GM19468 (cell line): ENCODE measurements around the gene PHLDB3.

Experiments
- ATAC-seq: cut with Tn5 transposase; IDR thresholded peaks from one replicate; pipeline ENCODE4 v1.9.1; 2021; ENCODE audit warnings: mild to moderate bottlenecking, moderate library complexity, moderate number of reproducible peaks; ENCODE audit not compliant: unreplicated experiment; ENCODE audit errors: extremely low read depth

Gene PHLDB3

DNA sequence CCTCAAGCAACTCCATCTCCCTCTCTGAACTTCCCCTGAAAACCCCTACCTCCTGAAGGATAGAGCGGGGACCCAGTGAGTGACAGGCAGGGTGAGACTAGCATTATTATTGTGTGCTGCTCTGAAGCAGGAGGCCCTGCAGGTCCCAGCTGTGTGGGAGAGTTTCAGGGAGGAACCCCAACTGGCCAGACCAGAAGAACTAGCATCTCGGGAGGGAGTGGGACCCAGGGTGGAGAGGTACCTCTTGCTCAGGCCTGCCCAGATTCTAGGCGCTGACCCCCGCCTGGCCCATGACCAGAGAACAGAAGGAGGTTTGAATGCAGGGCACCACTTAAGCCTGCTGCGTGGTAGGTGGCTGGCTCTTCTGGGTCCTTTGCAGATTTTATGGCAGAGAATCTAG lies 33.5 kb downstream of the PHLDB3 start:
- no peak for ATAC-seq

DNA sequence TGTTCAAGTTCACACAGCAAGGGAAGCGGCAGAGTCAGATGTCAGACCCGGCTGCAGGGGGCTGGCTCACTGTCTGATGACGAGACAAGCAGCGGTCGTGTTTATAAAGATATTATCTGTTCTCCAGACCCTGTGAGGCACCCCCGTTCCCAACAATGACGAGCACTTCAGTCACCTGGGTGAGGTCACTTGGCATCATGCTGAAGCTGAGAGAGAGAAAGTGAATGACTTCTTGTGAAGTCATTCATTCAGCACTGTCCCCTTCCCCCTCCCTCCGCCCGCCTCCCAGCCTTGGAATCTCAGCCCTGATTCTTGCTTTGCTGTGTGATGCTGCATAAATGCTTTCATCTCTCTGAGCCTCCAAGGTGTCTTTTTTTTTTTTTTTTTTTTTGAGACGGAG lies 34.3 kb downstream of the PHLDB3 start:
- no peak for ATAC-seq

DNA sequence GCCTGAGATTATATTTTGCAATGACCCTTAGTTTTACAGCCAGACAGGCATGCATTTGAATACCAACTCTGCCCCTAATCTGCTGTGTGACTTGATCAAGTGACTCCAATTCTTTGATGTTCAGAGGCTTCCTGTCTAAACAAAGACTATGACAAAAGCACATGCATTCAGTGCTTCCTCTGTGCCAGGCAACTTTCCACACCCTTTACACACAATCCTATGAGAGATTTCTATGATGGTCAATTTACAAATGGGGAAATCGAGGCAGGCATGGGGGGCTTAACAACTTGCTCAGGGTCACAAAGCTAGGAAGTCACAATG lies 35.4 kb downstream of the PHLDB3 start:
- ATAC-seq, result no peak

DNA sequence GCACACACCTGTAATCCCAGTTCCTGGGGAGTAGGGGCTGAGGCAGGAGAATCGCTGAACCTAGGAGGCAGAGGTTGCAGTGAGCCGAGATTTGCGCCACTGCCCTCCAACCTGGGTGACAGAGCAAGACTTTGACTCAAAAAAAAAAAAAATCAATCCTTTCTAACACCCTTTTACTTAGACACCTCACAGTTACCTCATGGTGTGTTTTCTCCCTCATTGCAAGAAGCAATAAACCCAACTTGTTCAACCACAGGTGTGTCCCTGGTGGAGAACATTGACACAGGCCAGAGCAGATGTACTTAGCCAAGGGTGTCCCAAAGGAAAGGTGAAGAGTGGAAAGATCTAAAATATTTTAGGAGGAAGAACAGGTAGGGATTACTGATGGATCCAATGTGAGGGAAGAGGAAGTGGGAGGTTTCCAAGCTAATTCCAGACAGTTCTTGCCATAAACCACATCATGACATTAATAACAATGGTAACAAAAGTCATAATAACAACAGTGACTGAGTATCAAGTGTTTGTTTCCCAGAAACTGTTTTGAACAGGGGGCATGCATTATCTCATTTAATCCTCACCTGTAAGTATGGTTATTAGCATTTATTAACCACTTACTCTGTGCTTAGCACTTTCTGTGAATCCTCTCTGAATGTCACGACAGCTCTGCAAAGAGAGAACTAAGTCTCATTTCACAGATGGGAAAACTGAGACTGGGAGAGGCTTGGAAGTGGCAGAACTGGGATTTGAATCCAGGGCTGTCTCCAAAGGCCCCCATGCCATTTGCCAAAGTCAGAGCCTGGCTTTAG lies 36.0 kb downstream of the PHLDB3 start:
- ATAC-seq, result no peak

DNA sequence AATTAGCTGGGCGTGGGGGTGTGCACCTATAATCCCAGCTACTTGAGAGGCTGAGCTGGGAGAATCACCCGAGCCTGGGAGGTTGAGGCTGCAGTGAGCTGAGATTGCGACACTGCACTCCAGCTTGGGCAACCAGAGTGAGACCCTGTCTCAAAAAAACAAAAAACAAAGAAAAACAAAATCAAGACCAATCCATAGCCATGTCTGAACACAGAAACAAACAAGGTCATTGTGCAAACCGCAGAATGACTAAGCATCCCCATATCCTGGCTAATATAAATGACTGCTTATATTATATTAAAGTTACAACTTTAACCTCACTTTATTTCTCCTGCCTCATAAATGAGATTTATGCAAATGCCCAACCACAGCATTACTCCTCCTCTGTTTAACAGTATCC lies 36.8 kb downstream of the PHLDB3 start:
- no peak for ATAC-seq

DNA sequence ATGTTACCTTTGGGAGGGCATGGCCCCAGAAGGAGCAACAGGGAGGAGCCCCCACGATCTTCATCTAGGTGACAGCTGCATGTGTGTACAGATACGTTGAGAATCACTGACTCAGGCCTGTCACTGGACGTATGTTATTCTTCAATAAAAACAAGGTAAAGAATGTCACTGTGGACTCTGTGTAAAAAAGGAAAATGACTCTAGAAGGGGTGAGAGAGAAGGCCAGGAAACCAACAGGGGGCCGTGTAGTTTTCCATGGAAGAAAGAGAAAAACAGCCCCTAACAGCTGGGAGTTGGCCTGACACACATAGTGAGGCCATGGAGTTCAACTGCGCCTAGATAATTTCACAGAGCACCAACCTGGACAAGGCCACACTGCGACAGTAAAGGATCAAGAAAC lies 37.3 kb downstream of the PHLDB3 start:
- no peak for ATAC-seq

DNA sequence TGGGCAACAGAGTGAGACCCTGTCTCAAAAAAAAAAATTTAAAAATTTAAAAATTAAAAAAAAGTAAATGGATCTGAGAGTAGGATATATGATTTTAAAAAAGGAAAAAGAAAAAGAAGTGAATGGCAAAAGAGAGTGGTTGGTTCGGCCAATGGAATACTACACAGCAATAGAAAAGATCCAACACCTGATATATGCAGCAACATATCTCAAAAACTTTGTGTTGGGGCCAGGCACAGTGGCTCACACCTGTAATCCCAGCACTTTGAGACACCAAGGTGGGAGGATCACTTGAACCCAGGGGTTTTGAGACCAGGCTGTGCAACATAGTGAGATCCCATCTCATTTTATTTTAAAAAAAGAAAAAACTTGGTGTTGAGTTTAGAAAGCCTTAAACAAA lies 37.8 kb downstream of the PHLDB3 start:
- no peak for ATAC-seq

DNA sequence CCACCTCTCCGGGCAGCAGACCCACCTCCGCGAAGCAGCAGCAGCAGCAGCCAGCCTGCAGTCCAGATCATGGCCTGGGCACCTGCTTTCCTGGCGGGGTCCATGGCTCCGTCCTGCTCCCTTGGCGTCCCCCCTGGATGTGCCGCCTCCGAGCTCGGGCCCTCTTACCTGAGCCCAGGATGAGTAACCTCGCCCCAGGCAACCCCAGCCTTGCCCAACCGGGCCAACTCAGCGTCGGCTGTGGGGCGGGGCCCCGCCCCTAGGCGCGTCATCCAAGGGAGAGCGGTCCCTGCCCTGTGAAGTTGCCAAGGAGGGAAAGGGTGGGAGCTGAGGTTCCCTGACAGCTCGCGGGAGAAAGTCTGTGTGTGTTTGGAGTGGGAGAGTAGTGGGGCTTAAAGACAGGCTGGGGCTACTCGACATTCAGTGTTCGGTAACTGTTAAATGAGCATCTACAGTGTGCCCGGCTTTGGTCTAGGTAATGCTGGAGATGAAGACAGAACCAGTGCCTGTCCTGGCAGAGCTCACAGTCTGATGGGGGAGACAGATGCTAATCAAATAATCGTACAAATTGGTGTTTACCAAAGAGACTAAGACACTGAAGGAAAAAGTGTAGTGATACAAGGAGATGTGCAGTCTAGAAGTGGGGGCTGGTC lies 39.0 kb downstream of the PHLDB3 start, which contains the start of gene LYPD3:
LYPD3 (minus strand) TSS at position 141 of the 653 bp plus-strand sequence; CDS start at position 104, 37 bp downstream.
- ATAC-seq, result no peak

DNA sequence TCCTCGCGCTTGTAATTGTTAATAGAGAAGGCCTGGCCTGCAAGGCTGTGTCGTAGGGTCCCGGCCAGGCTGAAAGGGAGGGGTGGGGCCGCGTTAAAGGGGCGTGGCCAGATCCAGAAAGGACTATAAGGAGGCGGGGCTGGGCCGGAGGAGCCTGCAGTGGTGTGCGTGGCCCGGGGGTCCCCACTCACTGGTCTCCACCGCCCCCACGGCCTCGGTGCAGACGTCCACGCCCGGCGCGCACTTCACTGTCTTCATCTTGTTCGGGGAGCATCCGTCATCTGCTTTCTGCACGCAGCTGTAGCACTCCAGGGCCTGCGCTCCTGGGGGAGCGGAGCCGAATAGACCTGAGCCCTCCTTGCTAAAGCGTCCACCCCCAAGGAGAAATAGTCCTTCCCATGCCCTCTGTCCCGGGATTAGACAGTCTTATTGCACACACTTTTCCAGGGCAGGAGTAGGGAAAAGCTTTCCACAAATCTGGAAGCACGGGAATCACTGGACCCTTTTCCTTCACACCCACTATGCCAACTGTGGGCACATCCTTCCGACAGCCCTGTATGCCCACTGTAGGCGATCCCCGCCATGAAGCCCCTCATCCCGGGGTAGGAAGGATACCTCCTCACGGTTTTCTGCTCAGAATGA lies 40.3 kb downstream of the PHLDB3 start:
- no peak for ATAC-seq

DNA sequence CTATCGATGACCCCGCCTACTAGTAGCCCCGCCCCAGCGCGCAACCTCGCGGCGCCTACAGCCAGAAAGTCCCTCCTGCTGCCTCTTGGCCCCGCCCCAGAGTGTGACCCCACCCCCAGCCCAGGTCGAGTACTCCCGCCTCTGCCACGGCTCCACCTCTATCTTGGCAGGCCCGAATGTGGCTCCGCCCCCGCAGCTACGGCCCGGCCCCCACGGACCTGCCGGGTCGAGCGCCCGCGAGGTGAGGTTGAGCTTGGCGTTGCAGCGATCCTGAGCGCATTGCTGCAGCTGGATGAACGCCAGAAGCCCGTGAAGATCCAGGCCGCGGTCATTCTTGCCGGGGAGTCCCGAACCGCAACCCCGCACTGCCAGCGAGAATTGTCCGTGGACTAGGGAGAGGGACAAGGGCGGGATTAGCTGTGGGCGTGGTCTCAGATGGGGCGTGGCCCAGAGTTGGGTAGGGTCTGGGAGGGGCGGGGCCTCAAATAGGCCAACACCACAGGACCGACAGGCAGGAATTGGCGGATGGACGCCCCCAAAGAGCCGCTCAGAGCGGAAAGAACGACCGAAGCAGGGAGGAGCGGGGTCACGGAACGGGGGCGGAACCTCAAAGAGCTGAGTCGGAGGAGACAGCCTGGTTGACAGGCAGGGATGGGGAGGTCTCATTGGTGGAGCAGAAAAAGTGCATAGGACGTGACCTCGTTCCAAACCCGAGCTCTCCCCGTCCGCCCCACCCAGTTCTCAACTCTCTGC lies 41.0 kb downstream of the PHLDB3 start:
- peak; percentile 68 for ATAC-seq

DNA sequence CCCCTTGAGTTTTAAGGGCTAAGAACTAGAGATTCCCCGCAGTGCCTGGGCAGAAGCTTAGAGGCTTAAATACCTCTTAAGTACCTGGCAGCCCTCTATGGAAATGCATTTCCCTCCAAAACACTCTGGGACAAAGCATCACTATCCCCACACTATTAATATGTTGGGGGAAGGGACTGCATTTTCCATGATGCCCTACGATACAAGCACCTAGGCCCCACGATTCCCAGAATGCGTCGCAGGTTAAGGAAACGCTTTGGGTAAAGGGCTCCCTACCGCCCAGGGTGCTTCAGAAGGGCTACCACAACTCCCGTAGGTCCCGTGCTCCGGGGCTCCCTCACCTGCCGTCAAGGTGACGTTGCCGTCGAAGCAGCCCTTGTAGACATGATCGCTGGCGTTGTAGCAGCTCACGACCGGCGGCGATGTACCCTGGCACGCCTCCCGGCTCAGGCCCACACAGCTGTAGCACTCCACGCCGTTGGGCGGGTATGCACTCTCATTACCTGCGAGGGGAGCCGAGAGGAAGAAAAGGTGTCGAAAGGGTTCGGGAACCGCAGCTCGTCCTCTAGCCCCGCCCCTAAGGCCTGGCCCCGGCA lies 41.7 kb downstream of the PHLDB3 start:
- no peak for ATAC-seq

DNA sequence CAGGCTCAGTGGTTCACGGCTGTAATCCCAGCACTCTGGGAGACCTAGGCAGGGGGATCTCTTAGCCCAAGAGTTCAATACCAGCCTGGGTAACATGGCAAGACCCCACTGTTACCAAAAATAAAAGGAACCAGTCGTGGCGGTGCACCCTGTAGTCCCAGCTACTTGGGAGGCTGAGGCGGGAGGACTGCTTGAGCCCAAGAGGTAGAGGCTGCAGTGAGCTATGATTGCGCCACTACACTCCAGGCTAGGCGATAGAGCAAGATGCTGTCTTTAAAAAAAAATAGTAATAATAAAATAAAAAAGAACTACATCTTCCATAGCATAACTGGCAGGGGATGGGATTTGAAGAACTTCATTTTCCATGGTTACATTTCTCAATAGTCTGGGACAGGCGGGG lies 42.2 kb downstream of the PHLDB3 start:
- ATAC-seq, result no peak

DNA sequence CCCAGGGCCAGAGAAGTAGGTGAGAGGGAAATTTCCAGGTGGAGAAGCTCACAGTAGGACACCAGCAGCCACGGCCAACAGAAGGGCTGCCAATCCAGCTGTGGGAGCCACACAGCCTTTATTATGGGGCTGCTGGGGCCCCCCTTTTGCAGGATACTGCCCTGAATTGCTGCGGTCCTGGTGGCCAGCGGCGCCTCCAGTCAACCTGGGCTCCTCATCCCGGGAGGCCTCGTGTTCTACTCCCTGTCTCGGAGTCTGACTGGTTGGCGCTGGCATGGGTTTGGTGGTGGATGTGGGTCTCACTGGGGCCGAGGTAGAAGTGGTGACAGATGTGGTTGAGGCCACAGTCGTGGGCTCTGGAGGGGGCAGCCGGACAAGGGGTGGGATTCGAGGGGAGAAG lies 43.2 kb downstream of the PHLDB3 start:
- no peak for ATAC-seq

DNA sequence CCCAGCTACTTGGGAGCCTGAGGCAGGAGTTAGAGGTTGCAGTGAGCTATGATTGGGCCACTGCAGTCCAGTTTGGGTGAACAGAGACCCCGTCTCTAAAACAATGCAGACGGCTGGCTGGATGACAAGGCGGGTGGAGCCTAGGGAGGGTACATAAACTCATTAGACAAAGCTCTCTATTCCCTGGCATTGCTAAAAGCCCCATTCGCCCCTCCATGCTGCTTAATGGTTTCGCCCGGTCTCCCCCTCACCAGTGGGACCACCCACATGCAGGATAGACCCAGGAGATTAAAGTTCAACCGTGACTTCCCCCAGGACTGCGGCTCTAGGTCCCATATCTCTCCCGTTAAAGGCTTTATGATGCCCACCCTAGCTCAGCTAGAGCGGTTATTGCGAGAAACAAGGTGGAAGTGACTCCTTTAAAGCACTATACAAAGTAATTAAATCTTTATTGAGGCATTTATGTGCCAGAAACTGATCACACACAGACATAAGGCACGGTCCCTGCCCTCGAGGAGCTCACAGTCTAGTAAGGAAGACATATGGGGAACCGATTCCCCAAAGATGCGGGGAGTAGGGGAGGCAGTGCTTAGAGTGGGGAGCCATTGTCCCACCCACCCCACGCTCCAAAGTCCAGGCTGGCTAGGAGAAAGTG lies 44.1 kb downstream of the PHLDB3 start:
- no peak for ATAC-seq

DNA sequence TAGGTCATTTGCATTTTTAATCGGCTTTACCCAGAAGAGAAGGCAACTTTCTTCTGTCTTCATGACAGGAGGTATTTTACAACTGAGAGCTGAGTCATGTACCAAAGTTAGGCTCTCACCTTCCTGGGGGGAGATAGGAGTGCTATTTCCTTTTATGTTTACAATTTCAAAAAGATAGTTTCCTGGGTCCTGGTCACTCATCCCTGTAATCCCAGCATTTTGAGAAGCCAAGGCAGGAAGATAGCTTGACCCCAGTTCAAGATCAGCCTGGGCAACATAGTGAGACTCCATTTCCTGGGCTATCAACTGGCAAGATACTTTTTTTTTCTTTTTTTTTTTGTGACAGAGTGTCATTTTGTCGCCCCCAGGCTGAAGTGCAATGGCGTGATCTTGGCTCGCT lies 46.7 kb downstream of the PHLDB3 start:
- ATAC-seq, result no peak

DNA sequence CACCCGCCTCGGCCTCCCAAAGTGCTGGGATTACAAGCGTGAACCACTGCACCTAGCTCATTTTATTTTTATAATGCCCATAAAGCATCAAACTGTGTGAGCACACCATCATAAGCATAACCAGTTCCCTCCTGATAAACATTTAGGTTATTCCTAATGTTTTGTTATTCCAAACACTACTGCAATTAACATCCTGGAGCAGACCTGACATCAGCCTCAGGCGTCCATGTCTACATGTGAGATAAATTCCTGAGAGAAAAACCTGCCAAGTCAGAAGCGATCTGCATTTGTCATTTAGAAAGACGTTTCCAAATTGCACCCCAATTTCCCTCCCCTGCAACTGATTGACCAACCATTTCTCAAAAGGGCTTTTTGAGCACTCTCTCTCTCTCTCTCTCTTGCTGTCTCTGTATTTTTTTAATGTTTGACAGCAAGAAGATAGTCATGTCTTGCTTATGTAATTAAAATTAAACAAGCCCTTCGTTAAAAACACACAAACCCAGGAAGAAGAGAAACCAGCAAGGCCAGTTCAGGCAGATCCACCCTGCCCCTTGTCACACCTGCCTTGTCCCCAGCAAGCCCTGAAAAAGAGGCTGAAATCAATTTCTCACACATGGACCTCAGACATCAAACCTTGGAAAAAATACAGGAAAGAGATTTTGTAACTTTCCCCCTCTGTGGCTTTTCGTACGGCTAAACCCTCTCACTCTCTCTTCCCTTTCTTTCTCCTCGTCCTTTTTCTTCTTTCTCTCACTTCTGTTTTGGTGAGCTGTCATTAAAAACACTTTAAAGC lies 49.0 kb downstream of the PHLDB3 start:
- ATAC-seq, result no peak

DNA sequence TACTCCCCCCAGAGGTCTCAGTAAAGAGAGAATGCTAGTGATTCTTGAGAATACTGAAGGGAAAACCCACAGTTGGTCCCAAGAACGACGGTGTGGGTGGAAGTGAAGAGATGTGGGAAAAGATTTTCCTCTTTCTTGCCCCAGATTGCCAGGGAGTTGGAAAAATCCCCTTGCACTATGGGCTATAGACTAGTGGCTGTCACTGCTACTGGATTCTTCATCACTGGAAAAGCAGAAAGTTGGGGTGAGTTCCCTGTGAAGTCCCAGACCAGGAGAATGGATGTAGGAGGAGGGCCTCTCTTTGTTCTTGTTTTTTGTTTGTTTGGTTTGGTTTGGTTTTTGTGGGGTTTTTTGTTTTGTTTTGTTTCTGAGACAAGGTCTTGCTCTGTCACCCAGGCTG lies 50.5 kb downstream of the PHLDB3 start:
- no peak for ATAC-seq

DNA sequence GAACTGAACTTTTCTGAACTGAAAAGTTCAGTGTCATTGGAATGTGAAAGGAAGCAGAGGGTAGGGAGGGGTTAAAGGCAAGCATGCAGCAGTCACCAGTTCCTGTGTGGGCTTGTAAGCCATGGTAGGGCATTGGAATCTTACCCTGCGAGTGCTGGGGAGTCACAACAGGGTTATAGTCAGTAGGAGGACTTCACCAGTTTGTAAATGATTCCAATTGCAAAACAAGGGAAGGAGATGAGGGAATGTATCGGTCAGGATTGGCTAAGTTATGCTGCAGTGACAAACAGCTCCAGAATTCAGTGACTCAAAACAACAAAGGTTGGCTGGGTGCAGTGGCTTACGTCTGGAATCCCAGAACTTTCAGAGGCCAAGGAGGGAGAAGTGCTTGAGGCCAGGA lies 52.0 kb downstream of the PHLDB3 start:
- ATAC-seq, result no peak

DNA sequence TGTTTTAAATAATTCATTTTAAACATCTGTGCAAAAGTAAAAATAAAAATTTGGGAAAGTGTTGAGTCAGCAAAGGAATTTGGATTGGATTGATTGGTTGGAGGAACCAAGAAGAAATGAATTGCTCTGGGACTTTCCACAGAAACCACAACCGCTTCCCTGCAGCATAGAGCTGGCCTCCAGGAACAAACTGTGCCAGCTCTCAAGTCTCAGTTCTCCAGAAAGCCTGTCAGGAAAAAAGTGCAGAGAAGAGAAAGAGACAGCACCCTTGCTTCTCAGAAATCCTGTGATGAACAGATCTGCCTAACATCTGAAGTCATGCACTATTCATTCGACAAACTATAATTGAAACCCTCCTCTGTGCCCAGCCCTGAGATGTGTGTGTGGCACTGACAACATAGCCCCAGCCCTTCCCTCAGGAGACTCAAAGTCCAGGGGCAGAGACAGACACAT lies 54.0 kb downstream of the PHLDB3 start:
- ATAC-seq, result no peak
